Left ventricle myocardium superior (tissue), 1 donor: ENCODE measurements around the gene MYCT1. TPM values are rescaled to one million over a fixed set of nuclear protein-coding genes. Genes with fewer than 3 reads are reported as not detected.

Experiments used
- total RNA-seq: library from RNA; stranded (reverse); fragmentation: NEBNext Ultra II Directional; extraction: Animal tissue kit (Norgen Biotek cat#: 25700); gene quantifications from one replicate; pipeline ENCODE4 v1.2.1, GENCODE V29; 2021
- donor health status: DM: no; HTN: yes; CAD: no; lungs with severe emphysema.

The MYCT1 gene
- total RNA-seq, 1 donor from 2014 or later: 15.3 TPM

Other genes starting within 250 kb of the MYCT1 start
- gene SYNE1, start 60.5 kb upstream of the MYCT1 start, total RNA-seq: 80.8 TPM
- 0.42 TPM for gene VIP, start 52.9 kb downstream of the MYCT1 start, total RNA-seq